DMS53 treated with DMSO at 0.1 percent for 48 hours (cell line): ENCODE measurements around the gene SMIM31.
A peak's percentile ranks its signal among the peaks of the same experiment; 100 is the strongest.

ENCODE experiments used
- DNase-seq: peaks from one replicate; lab custom pipeline; 2025; ENCODE audit not compliant: unreplicated experiment; lab: John Stamatoyannopoulos, UW

Gene SMIM31

GRCh38 chr4:164783976-164784375 is 30.0 kb downstream of the SMIM31 start:
- DNase-seq = no peak

GRCh38 chr4:164789047-164789446 is 35.1 kb downstream of the SMIM31 start:
- DNase-seq = no peak

GRCh38 chr4:164790249-164790648 is 36.3 kb downstream of the SMIM31 start:
- no peak for DNase-seq

- no peak for DNase-seq
Measured at GRCh38 chr4:164799410-164799809, 45.5 kb downstream of the SMIM31 start.

GRCh38 chr4:164800786-164801185 is 46.9 kb downstream of the SMIM31 start:
- no peak for DNase-seq

- no peak for DNase-seq
Measured at GRCh38 chr4:164802301-164802901, 48.5 kb downstream of the SMIM31 start.

- no peak for DNase-seq
Measured at GRCh38 chr4:164803702-164804101, 49.8 kb downstream of the SMIM31 start.

- DNase-seq = peak; percentile 20
Measured at GRCh38 chr4:164807611-164808010, 53.7 kb downstream of the SMIM31 start.

- DNase-seq = no peak
Measured at GRCh38 chr4:164813554-164813953, 59.6 kb downstream of the SMIM31 start.

- DNase-seq = no peak
Measured at GRCh38 chr4:164815711-164816110, 61.8 kb downstream of the SMIM31 start.

- no peak for DNase-seq
Measured at GRCh38 chr4:164819366-164819765, 65.4 kb downstream of the SMIM31 start.

GRCh38 chr4:164821711-164822110 is 67.8 kb downstream of the SMIM31 start:
- no peak for DNase-seq

- DNase-seq = no peak
Measured at GRCh38 chr4:164824581-164824980, 70.7 kb downstream of the SMIM31 start.

GRCh38 chr4:164828955-164829354 is 75.0 kb downstream of the SMIM31 start:
- DNase-seq = no peak

- no peak for DNase-seq
Measured at GRCh38 chr4:164846566-164846965, 92.6 kb downstream of the SMIM31 start.

- no peak for DNase-seq
Measured at GRCh38 chr4:164847016-164847415, 93.1 kb downstream of the SMIM31 start.

GRCh38 chr4:164847967-164848649 is 94.2 kb downstream of the SMIM31 start:
- no peak for DNase-seq
